ENCODE measurements around the gene PSME2.

GRCh38 chr14:24184104-24184970 is 37.9 kb upstream of the PSME2 start:
- TF ChIP-seq CTCF (IDR thresholded peaks at IDR 0.05) = no peak
- no peak for TF ChIP-seq MYC (IDR thresholded peaks at IDR 0.05; ENCODE audit: borderline replicate concordance, low read length)
- TF ChIP-seq PHF8 (IDR thresholded peaks at IDR 0.05; ENCODE audit: borderline replicate concordance, low read depth) = no peak
- TF ChIP-seq HDAC2 (IDR thresholded peaks at IDR 0.05) = no peak
- TF ChIP-seq POLR2A (IDR thresholded peaks at IDR 0.05; ENCODE audit: low read length) = no peak
- no peak for TF ChIP-seq MAX (IDR thresholded peaks at IDR 0.05)
- TF ChIP-seq CHD2 (IDR thresholded peaks at IDR 0.05; ENCODE audit: low read length, partially characterized antibody) = no peak
- no peak for TF ChIP-seq CEBPB (IDR thresholded peaks at IDR 0.05)
